HG02610 (cell line): ENCODE data around the gene TSPAN31.

ENCODE experiments used
- ATAC-seq: cut with Tn5 transposase; IDR thresholded peaks from one replicate; pipeline ENCODE4 v1.9.1; 2021; ENCODE audit warnings: mild to moderate bottlenecking, moderate library complexity; ENCODE audit not compliant: unreplicated experiment

TSPAN31 gene

DNA sequence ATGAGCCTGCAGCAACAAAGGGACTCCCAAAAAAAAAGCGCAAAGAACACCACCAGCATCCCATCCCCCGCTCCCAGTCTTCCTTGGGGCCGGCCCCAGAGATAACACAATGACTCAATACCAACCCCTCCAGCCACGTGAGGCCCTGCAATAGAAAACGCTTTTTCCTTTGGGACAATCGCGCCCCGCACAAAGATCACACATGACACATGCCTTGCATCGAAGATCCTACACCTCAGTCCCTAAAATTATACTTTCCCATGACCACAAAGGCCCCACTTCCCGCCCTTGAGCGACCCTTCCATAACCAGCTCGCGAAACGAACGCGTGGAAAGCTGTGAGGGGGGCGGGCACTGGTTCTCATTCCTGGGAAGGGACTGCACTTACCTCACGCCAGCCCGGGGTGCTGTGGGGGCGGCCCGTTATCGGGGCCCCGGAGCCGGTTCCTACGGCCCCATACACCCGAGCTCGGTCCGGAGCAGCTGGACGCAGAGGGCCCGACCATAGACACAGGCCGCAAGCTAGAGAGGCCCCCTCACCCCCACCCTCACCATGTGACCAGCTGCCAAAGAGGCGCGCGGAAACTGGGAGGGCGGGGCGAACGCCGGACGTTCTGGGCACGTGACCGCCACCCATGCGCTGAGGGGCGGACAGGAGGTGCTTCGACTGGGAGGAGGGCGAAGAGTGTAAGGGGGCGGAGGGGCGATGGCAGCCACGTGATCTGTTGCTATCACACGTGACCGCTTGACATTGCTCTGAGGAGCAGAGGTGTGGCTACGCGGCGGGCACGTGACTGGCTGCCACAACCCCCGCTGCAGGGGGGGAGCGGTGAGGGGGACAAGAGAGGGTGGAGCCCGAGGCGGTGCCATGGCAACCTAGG is 7.2 kb downstream of the TSPAN31 start, which contains the start of gene CDK4:
CDK4 (minus strand) TSS at position 523 of the 880 bp plus-strand sequence. CDS start 593 bp downstream, outside the sequence.
- ATAC-seq = peak; percentile 65

DNA sequence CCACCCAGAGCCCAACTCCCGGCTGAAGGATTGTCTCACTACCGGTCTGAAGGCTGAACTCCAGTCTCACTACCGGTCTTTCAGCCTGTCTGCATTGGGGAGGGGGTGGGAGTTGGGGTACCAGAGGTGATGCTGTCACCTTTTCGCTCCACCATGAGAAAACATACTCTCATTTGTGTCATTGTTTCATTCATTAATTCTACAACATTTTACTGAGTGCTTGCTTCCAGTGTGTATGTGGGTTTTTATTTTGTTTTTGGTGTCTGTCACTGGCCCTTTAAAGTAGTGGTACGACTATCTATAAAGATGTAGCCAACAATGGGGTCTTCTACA is 7.8 kb downstream of the TSPAN31 start:
- ATAC-seq = no peak

DNA sequence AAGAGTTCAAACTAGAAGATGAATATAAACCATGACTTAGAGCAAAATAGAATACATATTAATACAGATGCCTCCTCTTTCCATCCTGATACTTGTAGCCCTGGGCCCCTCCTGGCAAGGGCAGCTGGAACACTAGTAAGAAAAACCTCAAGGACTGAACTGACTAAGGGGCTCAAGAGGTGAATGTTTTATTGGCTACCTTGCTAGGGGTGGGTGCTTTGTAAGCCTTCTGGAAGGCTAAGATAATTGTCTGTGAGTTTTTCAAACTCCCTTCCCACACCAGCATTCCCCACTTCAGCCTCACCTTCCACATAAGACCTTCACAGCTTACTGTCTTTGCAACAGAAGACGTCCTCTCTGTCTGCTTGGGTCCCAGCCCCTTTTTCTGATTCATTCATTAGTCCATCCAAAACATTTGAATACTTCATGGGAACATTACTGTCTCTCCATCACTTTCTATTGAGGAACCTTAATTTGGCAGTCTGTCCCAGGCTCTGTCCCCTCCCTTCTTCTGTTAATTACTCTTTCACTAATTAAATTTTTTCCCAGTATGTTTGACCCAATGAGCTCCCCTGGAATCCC is 9.0 kb downstream of the TSPAN31 start:
- no peak for ATAC-seq

DNA sequence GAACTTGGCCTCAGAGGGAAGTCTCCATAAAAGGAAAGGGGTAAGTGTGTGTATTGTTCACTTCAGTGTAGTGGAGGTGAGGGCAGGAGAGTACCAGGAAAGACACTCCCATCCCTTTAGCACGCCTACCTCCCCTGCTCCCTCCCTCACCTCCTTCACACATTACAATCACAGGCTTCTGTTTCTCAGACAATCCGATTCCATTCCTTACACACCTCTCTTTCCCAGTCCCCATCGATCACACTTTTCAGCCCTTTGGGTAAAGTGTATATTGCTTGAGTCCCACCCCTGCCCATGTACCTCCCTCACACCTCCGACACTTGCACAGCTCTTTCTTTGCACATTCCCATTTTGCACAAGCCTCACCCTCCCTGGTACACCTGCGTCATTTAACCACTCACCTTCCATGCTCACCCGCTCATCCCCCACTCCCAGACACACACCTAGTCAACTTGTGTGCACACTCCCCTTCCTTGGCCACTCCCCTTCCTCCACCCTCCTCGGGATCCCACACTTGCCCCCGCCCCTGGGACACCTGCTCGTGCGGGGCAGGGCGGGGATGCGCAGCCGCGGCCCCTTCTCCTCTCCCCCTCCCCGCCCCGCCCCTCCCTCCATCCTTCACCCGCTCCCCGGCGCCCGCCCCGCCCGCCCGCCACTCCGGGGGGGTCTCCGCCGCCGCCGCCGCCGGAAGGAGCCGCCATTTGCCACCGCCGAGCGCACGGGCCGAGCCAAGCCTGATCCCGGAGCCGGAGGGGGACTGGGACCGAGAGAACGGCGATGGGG is 9.8 kb downstream of the TSPAN31 start, which contains the start of gene MARCHF9:
MARCHF9 (plus strand) TSS at position 693 of the 783 bp plus-strand sequence. CDS start 426 bp downstream, outside the sequence.
- ATAC-seq = peak; percentile 27

DNA sequence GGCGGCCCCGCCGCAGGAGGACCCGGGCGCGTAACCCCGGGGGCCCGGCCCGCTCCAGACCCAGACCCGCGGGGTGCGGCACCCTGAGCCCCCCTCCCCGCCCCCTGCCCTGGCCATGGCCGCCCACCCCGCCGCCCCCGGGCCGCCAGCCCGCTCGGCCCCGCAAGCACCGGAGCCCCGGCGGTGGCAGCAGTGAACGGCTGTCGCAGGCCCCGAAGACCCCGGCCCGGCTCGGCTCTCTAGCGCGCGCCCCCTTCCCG is 10.3 kb downstream of the TSPAN31 start:
- no peak for ATAC-seq

DNA sequence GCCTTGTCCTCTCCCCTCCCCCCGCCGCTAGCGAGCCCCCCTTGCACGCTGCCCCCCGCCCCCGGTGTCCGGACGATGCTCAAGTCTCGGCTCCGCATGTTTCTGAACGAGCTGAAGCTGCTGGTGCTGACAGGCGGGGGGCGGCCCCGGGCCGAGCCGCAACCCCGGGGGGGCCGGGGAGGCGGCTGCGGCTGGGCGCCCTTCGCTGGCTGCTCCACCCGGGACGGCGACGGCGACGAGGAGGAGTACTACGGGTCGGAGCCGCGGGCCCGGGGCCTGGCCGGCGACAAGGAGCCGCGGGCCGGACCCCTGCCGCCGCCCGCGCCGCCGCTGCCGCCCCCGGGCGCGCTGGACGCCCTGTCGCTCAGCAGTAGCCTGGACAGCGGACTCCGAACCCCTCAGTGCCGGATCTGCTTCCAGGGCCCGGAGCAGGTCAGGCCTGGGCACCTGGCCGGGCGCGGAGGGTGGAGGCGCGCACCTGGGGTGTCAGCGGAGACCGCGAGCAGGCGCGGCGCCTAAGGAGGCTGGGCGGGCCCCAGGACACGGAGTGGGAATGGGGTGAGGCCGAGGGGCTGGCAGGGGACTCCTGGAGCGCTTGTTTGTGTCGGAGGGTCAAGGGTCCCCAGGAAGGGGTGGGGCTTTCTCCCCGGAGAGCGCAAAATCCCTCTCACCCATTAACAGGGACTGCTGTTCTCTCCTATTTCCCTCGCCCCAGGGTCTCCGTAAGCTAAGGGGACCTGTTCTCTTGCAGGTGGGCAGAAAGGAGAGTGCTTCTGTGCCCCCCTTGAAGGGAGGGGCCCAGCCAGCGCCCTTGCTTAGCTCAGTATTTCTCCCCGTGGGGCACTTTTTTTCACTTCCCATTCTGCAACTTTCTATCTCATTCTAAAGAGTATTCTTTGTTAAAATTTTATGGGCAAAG is 10.9 kb downstream of the TSPAN31 start:
- ATAC-seq = no peak

DNA sequence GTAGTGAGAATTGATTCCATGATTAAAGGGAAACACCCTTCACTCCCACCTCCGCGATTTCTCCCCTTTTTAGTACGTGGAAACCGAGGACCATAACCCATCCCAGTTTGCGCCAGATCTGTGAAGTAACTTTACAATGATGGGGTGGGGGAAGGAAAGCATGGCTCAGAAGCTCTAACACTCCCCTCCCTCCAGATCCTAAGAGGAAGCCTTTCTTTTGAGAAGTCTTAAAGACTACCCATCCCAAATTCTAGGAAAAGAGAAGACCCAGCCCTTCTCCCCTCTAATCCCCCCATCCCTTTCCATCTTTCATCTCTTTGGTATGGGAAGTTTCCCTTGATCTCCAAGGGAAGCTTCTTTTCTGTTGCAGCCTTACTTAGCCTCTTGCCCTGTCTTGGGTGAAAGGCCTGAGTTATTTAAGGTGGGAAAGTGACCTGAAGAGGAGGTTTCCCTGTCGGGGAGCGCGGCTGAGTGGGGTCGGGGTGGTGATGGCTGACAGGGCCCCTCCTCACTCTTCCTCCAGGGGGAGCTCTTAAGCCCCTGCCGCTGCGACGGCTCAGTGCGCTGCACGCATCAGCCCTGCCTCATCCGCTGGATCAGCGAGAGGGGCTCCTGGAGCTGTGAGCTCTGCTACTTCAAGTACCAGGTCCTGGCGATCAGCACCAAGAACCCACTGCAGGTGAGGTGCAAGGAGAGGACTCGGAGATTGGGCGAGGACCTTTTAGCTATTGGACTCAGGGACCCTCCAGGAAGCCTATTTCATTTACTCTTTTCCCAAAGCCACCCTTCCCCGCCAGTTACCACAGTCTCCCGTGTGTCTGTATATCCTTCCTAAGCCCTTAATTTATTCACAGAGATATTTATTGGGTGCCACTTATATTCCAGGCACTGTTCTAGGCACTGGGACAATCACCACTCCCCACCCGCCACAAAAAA is 11.8 kb downstream of the TSPAN31 start:
- ATAC-seq = peak; percentile 20

DNA sequence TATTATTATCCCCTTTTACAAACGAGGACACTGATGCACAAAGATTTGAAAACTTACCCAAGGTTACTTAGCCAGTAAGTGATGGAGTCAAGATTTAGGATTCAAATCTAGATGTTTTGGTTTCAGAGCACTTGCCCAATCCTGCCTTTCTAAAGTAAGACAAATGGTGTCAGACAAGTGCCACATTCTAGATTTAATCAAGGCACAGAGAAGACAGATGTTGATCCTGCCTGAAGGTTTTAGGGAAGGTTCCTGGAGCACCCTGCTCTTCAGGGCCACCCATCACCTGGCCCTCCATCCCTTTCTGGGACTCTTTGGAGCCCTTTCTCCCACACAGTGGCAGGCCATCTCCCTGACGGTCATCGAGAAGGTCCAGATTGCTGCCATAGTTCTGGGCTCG is 12.9 kb downstream of the TSPAN31 start:
- no peak for ATAC-seq

DNA sequence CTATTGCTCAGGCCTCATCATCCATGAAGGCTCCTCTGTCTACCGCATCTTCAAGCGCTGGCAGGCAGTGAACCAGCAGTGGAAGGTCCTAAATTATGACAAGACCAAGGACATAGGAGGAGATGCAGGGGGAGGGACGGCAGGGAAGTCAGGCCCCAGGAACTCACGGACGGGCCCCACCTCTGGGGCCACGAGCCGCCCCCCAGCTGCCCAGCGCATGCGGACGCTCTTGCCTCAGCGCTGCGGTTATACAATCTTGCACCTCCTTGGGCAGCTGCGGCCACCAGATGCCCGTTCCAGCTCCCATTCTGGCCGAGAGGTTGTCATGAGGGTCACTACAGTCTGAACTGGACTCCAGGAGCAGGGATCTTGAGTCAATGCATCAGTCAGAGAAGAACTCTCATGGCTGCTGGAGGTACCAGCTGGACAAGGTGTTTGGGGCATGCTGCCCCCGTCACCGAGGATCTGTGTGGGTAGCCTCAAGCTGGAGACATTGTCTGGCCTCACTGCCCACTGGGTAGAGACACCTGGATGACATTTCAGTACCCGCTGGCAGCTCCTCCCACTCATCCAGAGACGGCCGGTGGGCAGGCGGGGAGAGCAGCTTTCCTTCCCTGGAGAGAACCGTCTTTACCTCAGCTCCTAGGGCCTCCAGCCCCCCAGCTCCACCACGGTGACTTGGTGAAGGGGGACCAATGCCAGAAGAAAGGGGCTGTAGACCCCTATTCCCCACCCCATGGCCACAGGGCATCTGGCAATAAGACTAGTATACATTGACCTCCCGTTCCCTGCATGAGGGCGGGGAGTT is 13.9 kb downstream of the TSPAN31 start:
- ATAC-seq = no peak

DNA sequence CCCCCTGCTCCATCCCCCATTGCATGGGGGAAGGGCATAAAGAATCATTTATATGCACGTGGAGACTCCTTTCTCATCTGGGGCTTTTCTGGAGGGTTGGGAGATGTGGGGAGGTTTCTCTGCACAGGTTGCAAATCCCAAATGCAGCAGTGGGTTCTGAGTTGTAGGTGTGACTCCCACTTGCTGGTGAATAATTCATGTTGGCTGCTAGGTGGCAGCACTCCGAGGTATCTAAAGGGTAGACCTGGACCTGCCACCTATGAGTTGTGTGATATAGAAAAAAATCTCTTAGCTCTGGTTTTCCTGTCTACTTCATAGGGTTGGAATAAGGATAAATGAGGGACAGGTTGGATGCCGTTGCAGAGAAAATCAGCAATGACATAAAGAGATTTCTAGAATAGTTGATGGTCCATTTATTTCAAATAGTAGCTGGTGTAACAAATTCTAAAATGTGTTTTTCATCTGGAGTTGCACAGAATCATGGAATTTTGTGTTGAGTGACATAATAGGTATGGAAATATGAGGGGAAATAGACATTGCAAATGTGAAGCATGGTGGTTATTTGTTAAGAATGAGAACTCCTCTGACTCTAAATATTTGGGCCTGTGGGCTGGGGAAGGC is 14.6 kb downstream of the TSPAN31 start:
- no peak for ATAC-seq

DNA sequence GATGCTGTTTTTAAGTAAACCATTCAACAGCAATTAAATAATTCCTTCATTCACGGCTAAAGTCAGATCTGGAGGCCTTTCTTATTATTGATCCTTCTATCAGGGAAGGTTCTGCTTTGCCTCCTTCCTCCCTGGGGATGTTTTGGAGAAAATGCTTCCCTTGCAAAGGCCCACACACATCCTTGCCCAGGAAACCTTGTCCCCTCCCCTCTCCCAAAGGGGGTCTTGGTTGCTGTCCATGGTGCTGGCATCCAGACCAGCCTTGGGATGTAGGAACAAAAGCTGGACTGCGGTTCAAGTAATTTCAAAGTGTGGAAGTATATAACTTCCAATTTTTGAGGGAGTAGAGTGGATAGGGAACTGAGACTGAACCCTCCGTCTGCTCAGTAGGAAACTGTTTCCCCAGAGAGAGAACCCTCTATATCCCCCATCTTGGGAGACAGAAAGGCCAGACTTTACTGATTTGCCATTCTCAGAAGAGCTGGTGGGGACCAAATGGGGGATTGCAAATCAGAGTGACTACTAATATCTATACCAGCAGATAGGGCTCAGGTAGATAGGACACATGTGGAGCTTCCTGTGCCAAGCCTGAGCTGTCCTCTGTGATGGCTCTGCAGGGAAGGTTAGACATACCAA is 15.6 kb downstream of the TSPAN31 start:
- ATAC-seq = no peak

DNA sequence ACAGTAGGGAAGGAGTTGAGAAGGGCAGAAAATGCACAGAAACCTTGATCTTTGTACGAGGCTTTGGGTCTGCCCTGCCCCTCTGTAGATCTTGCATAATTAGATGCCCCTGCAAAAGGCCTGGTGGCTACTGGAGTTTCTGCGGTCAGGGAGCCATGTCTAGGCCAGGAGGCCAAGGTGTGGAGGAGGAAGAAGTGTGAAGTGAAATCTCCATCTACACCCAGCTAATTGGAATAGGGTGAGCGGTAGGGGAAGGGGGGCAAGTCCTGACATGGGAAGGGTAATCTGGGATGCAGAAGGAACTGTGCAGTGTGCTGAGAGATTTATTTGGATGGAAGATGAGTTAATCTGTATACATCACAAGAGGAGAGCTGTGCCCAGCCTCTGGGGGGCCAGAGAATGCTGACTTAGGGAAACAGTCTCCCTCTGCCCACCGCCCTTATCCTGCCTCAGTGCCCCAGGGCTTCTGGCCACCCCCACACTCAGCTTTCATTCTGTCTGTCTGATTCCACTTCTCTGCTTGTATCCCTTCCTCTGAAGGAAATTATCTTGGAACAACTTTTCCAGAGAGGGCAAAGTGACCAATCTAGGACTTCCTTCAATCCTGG is 16.7 kb downstream of the TSPAN31 start:
- ATAC-seq = no peak

DNA sequence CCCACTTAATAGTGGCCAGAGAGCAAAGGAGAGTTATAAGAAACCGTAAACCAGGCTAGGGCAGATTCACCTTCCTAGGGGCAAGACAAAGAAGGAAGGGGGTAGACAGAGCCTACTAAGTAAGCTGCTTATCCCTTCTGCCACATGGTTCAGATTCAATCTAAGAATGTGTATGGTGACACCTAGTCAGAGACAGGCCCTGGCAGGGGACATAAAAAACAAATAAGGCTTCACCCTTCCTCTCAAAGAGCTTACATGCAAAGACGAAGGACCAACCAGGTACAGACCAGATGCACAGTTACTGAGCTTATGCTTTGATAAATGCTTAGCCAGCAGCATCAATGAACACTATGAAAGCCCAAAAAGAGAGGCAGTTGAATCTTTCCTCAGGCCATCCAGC is 17.6 kb downstream of the TSPAN31 start:
- ATAC-seq = no peak

DNA sequence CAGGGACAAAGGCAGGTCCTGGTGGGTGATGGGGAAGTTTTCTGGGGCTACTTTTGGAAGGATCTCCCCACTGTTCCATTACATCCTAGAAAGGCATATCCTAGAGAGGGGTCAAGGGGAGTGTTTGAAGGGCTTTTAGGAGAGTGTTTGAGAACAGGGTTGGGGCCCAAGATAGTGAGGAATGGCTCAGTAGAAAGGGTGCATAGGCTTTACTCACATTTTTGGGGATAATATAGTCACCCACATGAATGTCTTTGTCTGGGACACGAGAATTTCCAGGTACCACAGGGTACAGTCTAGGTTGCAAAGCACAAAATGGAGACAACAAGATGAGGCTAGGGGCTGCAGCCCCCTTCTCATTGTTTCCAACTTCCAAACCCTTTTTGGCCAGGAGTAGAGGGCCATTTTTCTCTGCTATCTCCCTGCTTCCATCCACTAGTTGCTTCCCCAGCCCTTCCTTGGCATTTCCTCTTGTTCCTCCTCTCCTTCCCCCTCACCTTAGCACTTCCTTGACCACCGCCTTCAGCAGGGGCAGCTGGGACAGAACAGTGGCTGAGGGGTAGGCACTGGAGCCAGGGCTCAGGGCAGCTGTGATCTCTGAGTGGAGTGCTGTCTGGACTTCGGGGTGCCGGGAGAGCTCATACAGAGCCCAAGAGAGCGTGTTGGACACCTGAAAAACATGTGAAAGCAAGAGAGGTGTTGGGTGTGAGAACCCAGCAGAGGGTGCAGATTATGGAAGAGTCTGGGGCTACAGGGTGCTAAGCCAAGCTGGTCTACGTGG is 19.2 kb downstream of the TSPAN31 start:
- ATAC-seq = no peak

DNA sequence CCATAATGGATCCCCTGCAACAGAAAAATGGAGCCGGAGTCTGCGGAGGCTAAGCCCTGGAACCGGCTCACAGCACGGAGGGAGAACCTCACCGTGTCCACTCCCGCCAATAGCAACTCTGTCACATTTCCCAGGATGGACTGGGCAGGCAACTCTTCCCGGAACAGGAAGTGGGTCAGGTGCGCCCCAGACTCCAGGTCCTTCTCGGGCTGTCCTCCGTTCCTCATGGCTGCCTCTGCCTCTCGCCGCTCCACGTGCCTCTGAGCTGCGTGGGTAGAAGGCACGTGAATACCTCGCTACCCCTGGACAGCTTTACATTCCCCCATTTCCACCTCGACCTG is 19.8 kb downstream of the TSPAN31 start:
- ATAC-seq = peak; percentile 1

DNA sequence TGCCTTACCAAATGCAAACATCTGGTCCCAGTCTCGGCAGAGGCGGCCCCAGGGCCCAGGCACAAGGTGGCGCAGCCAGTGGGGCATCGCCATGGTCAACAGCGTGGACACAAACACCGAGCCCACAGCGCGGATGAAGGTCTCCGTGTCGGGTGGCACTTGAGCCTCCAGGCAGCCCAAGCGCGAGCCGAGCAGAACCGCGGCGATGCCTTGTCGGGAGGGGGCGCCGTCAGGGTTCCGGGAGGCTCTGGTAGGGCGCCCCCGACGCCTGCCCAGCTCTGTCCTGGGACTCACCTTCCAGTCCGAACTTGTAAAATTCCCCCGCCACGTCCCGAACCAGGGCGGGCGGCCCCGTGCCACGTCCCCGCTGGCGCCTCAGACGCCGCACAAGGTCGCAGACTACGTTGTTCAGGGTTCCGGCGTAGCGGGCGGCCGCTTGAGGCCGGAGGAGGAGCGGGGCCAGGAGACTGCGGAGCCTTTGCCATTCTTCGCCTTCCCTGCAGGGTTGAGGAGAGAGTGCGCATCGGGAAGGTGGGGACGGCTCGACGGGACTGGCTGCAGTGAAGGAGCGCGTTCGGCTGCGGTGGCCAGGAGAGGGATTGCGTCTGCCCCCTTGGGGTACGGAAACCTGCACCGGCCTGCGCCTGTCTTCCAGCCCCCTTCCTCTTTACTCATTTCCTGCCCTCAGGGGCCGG is 20.3 kb downstream of the TSPAN31 start:
- peak; percentile 44 for ATAC-seq
